ENCODE results near the gene MARCHF10. TPM values are rescaled to one million over a fixed set of nuclear protein-coding genes. Genes with fewer than 3 reads are reported as not detected.

MARCHF10 gene
- total RNA-seq, 4 donors from 2014 or later: under 0.01 to 0.41 (median 0.18) TPM; not detected in 1

DNA sequence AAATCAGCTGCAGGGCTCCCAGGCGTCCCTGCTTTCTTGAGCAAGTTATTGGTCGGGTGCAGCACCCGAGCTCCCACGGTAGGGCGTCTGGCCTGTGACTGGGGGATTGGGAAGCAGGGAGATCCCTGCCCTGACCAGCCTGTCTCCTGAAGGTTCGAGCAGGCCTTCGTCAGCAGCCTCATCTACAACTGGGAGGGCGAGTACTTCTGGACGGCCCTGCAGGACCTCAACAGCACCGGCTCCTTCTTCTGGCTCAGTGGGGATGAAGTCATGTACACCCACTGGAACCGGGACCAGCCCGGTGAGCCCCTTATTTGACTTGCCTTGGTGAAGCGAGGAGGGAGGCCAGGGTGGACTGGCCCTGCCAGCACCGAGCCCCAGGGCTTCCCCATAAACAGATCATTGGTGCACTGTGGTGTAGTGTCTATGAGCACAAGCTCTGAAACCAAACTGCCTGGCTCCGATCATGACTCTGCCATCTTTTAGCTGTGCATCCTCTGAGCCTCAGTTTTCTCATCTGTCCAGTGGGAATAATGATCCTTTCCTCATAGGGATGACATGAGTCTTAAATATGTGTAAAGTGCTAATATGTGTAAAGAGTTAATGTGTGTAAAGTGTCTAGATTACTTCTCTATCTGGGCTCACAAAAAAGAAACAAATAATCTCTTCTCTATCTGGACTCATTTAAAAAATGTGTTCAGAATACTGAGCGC is 131.7 kb downstream of the MARCHF10 start:
- intact Hi-C loops (cut with DNase I; ENCODE audit: low total_unique reads): no loop called here
- DNase-seq: no peak

DNA sequence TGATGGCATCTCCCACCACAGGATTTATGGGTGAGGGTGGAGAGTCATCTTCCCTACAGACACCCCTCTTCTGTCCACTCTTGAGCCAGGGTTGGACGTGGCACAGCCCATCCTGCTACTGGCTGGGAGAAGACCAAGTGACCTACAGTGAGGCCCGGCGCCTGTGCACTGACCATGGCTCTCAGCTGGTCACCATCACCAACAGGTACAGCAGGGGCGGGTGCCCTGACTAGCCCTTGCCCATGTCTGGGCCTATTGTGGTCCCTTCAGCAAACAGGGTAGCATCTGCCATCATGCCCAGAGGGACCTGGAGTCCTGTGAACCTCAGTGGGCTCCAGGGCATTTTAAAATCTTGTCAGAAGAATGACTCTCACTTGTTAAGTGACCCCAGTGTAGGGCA is 132.4 kb downstream of the MARCHF10 start:
- no peaks in the 10 kb centered on the region for H3K36me3 ChIP-seq
- H3K27me3 ChIP-seq: no peaks in the 10 kb centered on the region
- DNase-seq: no peak
- H3K4me3 ChIP-seq: no peak overlapping the region
- H3K27ac ChIP-seq: peak overlapping the region in 1 of 2 donors; percentile 47
- intact Hi-C loops (cut with DNase I; ENCODE audit: low total_unique reads): no loop called here
- no peaks in the 10 kb centered on the region for H3K9me3 ChIP-seq
- H3K4me1 ChIP-seq: peaks cover 0 to 7% of the 10 kb centered on the region in 2 donors
- no peak for TF ChIP-seq POLR2A (IDR thresholded peaks at IDR 0.05)
- TF ChIP-seq, protein P1, sequence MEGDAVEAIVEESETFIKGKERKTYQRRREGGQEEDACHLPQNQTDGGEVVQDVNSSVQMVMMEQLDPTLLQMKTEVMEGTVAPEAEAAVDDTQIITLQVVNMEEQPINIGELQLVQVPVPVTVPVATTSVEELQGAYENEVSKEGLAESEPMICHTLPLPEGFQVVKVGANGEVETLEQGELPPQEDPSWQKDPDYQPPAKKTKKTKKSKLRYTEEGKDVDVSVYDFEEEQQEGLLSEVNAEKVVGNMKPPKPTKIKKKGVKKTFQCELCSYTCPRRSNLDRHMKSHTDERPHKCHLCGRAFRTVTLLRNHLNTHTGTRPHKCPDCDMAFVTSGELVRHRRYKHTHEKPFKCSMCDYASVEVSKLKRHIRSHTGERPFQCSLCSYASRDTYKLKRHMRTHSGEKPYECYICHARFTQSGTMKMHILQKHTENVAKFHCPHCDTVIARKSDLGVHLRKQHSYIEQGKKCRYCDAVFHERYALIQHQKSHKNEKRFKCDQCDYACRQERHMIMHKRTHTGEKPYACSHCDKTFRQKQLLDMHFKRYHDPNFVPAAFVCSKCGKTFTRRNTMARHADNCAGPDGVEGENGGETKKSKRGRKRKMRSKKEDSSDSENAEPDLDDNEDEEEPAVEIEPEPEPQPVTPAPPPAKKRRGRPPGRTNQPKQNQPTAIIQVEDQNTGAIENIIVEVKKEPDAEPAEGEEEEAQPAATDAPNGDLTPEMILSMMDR (IDR thresholded peaks at IDR 0.05): no peak

More for the DNA sequence above, 131.7 kb downstream of the MARCHF10 start:
- H3K4me3 ChIP-seq: no peak overlapping the region
- no peaks in the 10 kb centered on the region for H3K9me3 ChIP-seq
- TF ChIP-seq, protein P1 (IDR thresholded peaks at IDR 0.05): no peak
- TF ChIP-seq POLR2A (IDR thresholded peaks at IDR 0.05): no peak
- peaks cover 0 to 7% of the 10 kb centered on the region in 2 donors for H3K4me1 ChIP-seq
- no peak overlapping the region for H3K27ac ChIP-seq
- H3K27me3 ChIP-seq: no peaks in the 10 kb centered on the region
- no peaks in the 10 kb centered on the region for H3K36me3 ChIP-seq

DNA sequence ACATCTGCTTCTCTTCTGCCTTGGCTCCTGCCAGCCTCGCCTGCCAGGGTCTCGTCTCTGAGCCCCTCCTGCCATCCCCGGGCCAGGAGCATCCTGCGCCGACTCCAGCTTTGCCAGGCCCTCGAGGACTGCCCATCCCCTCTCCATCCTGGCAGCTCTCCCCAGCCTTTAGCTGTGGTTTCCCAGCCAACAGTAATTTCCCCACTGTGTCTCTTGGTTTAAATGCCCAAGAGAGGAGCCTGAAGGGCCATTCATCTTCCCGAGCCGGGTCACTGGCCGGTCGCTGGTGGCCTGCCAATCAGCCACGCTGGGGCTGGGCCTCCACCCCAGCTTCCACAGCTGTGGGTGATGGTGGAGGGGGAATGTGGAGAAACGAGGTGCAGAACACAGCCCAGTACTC is 132.9 kb downstream of the MARCHF10 start:
- peak overlapping the region in 1 of 2 donors; percentile 47 for H3K27ac ChIP-seq
- intact Hi-C loops (cut with DNase I; ENCODE audit: low total_unique reads): no loop called here
- no peaks in the 10 kb centered on the region for H3K9me3 ChIP-seq
- H3K27me3 ChIP-seq: no peaks in the 10 kb centered on the region
- TF ChIP-seq, protein P1 (IDR thresholded peaks at IDR 0.05): no peak
- no peak for TF ChIP-seq POLR2A (IDR thresholded peaks at IDR 0.05)
- DNase-seq: peak in 1 of 2 donors; percentile 70
- H3K36me3 ChIP-seq: no peaks in the 10 kb centered on the region
- no peak overlapping the region for H3K4me3 ChIP-seq
- H3K4me1 ChIP-seq: peaks cover 0 to 7% of the 10 kb centered on the region in 2 donors

DNA sequence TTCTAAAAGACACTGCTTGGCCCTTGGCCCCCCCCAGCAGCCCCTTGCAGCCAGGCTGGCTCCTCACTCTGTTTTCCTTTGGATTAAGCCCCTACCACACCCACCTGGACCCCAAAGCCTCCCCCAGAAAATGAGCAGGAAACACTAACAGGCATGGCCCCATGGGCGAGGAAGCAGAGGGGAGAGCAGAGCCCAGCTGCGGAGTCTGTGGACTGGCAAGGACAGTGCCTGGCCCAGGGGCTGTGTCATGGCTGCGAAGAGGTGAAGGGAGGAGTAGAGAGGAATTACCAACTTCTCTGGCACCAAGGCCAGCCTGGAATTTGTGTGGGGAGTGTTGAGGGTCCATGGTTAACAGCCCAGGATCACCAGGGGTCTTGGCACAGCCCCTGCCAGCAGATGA is 133.3 kb downstream of the MARCHF10 start:
- no peak for DNase-seq
- H3K36me3 ChIP-seq: no peaks in the 10 kb centered on the region
- no peaks in the 10 kb centered on the region for H3K27me3 ChIP-seq
- intact Hi-C loops (cut with DNase I; ENCODE audit: low total_unique reads): no loop called here
- no peak overlapping the region for H3K4me3 ChIP-seq
- TF ChIP-seq POLR2A (IDR thresholded peaks at IDR 0.05): no peak
- TF ChIP-seq, protein P1 (IDR thresholded peaks at IDR 0.05): no peak
- H3K4me1 ChIP-seq: peaks cover 0 to 7% of the 10 kb centered on the region in 2 donors
- peak overlapping the region in 1 of 2 donors; percentile 47 for H3K27ac ChIP-seq
- no peaks in the 10 kb centered on the region for H3K9me3 ChIP-seq

DNA sequence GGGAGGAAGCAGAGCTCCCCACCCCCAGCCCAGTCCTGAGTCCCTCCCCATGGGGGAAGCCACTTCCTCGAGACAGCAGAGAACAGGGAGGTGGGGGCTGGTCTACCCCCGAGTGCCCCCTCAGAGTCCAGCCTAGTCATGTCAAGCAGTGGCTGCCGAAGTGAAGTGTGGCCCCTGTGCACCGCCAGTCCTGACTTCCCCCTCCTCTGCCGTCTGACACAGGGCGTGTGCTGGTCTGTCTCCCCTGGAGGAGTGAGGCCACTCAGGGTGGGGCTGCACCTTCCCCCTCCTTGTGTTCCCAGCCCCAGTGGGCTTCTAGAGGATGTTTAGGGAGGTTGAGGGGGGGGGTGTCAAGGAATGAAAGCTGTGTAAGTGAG is 133.8 kb downstream of the MARCHF10 start:
- H3K27ac ChIP-seq: peak overlapping the region in 1 of 2 donors; percentile 8
- no peak for DNase-seq
- intact Hi-C loops (cut with DNase I; ENCODE audit: low total_unique reads): no loop called here

More for the DNA sequence above, 133.8 kb downstream of the MARCHF10 start:
- H3K4me1 ChIP-seq: peaks cover 0 to 7% of the 10 kb centered on the region in 2 donors
- H3K27me3 ChIP-seq: no peaks in the 10 kb centered on the region
- TF ChIP-seq, protein P1 (IDR thresholded peaks at IDR 0.05): no peak
- no peak for TF ChIP-seq POLR2A (IDR thresholded peaks at IDR 0.05)
- no peaks in the 10 kb centered on the region for H3K9me3 ChIP-seq
- no peak overlapping the region for H3K4me3 ChIP-seq
- no peaks in the 10 kb centered on the region for H3K36me3 ChIP-seq
